ENCODE data around the gene MMRN1.

The MMRN1 gene

DNA sequence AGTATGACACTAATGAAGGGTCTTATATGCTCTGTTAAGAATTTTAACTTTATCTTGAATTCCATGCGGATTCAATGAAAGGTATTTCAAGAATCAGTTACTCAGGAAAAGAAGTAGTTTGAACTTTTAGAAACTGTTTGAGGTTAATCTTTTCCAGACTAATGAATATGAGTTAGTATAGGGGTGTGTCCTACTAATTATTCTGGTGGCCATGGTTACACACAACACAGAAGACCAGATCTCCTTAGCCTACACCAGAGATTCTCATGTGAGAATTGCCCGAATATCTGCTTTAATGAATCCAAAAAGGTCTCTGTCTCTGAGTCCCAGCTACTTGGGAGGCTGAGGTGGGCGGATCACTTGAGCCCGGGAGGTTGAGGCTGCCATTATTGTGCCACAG lies 100.4 kb downstream of the MMRN1 start:
- DNase-seq (ENCODE audit: low read depth in 2 of 2) = no peak

DNA sequence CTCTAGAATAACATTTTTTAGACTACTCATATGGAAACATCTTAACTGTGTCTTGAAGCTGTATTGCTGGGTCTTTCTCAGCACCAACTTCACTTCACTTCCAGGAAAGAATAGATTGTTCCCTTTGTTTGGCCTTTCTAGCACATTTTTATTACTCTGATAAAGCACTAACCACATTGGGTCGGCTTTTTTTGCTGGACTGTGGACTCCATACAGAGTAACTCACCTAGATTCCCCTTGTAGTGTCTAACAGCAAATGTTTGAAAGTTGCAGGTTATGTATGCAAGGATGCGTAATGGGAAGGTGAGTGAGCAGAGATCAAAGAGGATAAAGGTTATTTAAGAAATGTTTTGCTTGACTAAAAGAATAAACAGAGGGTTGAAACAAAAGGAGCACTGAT lies 101.2 kb downstream of the MMRN1 start:
- DNase-seq (ENCODE audit: low read depth in 2 of 2) = no peak

DNA sequence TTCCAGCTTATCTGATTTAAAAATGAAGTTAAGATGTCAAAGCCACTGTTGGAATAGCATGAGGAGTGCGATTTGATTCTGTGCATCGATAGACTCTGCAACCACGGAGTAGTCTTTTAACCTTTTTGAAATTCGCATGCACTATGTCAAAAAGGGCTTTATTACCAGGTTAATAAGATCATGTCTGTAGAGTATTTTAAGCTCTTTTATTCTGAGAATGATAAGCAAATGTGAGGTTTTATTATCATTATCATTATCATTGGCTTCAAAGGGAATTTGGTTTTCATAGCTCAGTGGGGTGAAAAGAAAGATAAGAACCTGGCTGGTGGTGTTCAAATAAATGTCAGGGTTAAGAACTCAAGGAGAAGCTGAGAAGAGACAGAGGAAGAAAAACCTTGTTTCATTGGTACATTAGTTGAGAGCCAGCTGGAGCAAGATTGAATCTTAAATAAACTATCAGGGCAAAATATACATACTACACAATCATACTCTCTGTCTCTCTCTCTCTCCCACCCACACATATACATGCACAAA lies 102.6 kb downstream of the MMRN1 start:
- no peak for DNase-seq (ENCODE audit: low read depth in 2 of 2)

DNA sequence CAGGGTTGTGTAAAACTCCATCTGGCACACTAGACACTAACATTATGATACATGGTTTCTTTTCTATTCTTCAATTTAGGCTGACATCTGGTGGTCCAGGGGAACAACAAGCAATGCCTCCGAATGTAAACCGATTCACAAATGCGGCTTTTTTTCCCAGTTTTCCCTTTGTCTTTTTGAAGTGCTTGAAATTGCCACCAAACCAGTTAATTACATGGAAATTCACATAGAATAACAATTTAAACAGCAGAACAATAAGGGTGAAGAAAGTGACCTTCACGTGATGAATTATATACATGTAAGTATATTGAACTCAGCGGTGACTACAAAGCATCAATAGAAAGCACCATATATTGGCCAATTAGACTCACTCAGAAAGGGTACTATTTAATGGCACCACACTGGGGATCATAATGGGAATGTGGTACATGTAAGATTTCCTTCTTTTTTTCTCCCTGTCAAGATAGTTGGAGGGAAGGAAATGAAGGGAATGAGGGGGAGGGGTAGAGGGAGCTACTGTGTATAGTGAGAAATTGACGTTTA lies 103.9 kb downstream of the MMRN1 start:
- no peak for DNase-seq (ENCODE audit: low read depth in 2 of 2)

DNA sequence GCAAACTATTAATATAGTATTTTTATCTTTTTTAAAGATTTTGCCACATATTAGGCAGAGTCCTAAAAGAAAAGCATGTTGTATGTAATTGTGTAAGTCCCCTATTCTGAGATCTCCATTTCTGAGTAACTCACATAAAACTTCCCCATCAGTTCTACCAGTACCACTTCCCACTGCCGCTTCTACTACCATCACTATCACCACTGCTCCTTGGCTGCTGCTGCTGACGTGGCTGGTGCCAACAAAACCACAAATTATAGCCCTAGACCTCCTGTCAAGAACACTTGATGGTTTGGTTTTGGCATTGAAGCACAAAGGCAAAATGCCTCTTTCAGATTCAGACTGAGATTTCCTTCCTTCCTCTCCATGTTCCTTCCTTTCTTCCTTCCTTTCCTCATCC lies 106.4 kb downstream of the MMRN1 start:
- DNase-seq (ENCODE audit: low read depth in 2 of 2) = no peak

- DNase-seq (ENCODE audit: low read depth in 2 of 2) = no peak
Observed at GRCh38 chr4:90002441-90003062, 107.9 kb downstream of the MMRN1 start.

Data from stimulated activated CD8-positive, alpha-beta memory T cell treated with anti-CD3 and anti-CD28 coated beads, Interleukin-2, amount 100 ng/mL, for 1 hour (primary cell).